ENCODE measurements around the gene RNF4. TPM values are rescaled to one million over a fixed set of nuclear protein-coding genes. Genes with fewer than 3 reads are reported as not detected.
A peak's percentile ranks its signal among the peaks of the same experiment; 100 is the strongest.
"Not testable (repeated sequence)": the region's sequence is repeated elsewhere in the genome, so short reads cannot be mapped to it uniquely, and the experiment has no call there.

The RNF4 gene
- total and polyA plus RNA-seq, 12 donors, result 13.4 to 42.1 (median 29.7) TPM

GRCh38 chr4:2462218-2462991 lies 6.5 kb upstream of the RNF4 start:
- peak overlapping the region; percentile 5 to 65 (median 56) for H3K4me3 ChIP-seq
- peak; percentile 34 to 80 (median 65) for TF ChIP-seq CTCF (IDR thresholded peaks at IDR 0.05)

GRCh38 chr4:2462992-2463762 lies 5.7 kb upstream of the RNF4 start:
- peak overlapping the region in 5 of 10 donors; percentile 1 to 68 (median 32) for H3K27ac ChIP-seq
- H3K4me3 ChIP-seq, result peak overlapping the region in 9 of 10 donors; percentile 44 to 65 (median 57)
- peak in 1 of 8 donors; percentile 2 for ATAC-seq
- peak in 2 of 9 donors; percentile 3 to 14 for TF ChIP-seq CTCF (IDR thresholded peaks at IDR 0.05)
- peaks cover 7 to 24% (median 16%) of the 10 kb centered on the region in 9 donors for H3K4me1 ChIP-seq
- no peaks in the 10 kb centered on the region for H3K9me3 ChIP-seq
- WGBS, 2 donors, result 33 to 34% methylated on average over 32 to 35 of the region's 35 CpGs
- intact Hi-C loops (cut with DNase I), result loop anchor here in 6 of 10 donors (1.0 to 10.0 kb wide), 5 partner anchors 46 to 246 kb away; partner anchors contain the start of genes CFAP99 (in 1 of the 6) and ZFYVE28 (in 1 of the 6)
- peaks cover 0 to 13% (median 8%) of the 10 kb centered on the region in 7 donors for H3K27me3 ChIP-seq
- H3K36me3 ChIP-seq, result no peaks in the 10 kb centered on the region
- no peak for DNase-seq

More at GRCh38 chr4:2462218-2462991, 6.5 kb upstream of the RNF4 start:
- Histone ChIP-seq H3K9me3 (no peaks in the 10 kb centered on the region), H3K27me3 (peaks cover 0 to 15% (median 8%) of the 10 kb centered on the region in 7 donors), H3K36me3 (no peaks in the 10 kb centered on the region), H3K4me1 (peaks cover 3 to 17% (median 9%) of the 10 kb centered on the region in 9 donors), H3K27ac (peak overlapping the region in 8 of 10 donors; percentile 1 to 68 (median 34))
- ATAC-seq (peak; percentile 89 to 97 (median 94)), DNase-seq (peak; percentile 54 to 75)
- intact Hi-C loops (cut with DNase I), result loop anchor here in 6 of 10 donors (1.0 to 10.0 kb wide), 5 partner anchors 45 to 245 kb away; partner anchors contain the start of genes CFAP99 (in 1 of the 6) and ZFYVE28 (in 1 of the 6)
- WGBS, 2 donors, result 5 to 6% methylated on average over 65 to 99 of the region's 99 CpGs

- no peak for ATAC-seq
- WGBS, 2 donors, result 93% methylated on average over 6 of the region's 6 CpGs
- Histone ChIP-seq H3K4me3 (no peak overlapping the region), H3K27me3 (peaks cover 0 to 13% (median 0%) of the 10 kb centered on the region in 7 donors), H3K27ac (no peak overlapping the region), H3K4me1 (peaks cover 7 to 30% (median 21%) of the 10 kb centered on the region in 9 donors), H3K36me3 (no peaks in the 10 kb centered on the region), H3K9me3 (no peaks in the 10 kb centered on the region)
- DNase-seq, result no peak
- intact Hi-C loops (cut with DNase I), result loop anchor here in 6 of 10 donors (5.0 to 10.0 kb wide), 4 partner anchors 72 to 243 kb away; partner anchors contain the start of gene FAM193A (in 4 of the 6)
- no peak for TF ChIP-seq CTCF (IDR thresholded peaks at IDR 0.05)
Observed at GRCh38 chr4:2465032-2465431, 3.9 kb upstream of the RNF4 start.

GRCh38 chr4:2465544-2465943 lies 3.4 kb upstream of the RNF4 start:
- Histone ChIP-seq H3K27me3 (peaks cover 0 to 13% (median 0%) of the 10 kb centered on the region in 7 donors), H3K4me1 (peaks cover 7 to 35% (median 26%) of the 10 kb centered on the region in 9 donors)
- not testable (repeated sequence) for ATAC-seq, DNase-seq, H3K36me3 ChIP-seq, H3K4me3 ChIP-seq, H3K9me3 ChIP-seq, H3K27ac ChIP-seq
- intact Hi-C loops (cut with DNase I), result loop anchor here in 6 of 10 donors (5.0 to 10.0 kb wide), 4 partner anchors 72 to 243 kb away; partner anchors contain the start of gene FAM193A (in 4 of the 6)

Measured in heart right ventricle (tissue), 16 donors.